G401.6 (cell line): ENCODE results near the gene ERCC6.

ENCODE experiments used
- FAIRE-seq: peaks from 2 replicates; lab custom pipeline; 2012; peaks lifted over from hg19 to GRCh38; lab: Jason Lieb, UNC

Gene ERCC6

DNA sequence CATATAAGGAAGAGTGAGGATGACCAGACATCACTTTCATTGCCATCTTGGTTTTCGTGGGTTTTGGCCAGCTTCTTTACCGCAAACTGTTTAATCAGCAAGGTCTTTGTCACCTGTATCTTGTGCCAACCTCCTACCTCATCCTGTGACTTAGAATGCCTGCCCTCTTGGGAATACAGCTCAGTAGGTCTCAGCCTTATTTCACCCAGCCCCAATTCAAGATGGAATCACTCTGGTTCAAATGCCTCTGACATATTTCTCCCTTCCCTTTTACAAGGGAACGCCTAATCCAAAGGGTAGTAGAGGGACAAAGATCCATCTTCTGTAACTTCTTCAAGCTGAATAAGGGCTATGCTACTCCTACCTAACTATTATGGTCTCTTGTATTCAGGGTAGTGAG lies 4.7 kb upstream of the ERCC6 start:
- FAIRE-seq, result no peak

DNA sequence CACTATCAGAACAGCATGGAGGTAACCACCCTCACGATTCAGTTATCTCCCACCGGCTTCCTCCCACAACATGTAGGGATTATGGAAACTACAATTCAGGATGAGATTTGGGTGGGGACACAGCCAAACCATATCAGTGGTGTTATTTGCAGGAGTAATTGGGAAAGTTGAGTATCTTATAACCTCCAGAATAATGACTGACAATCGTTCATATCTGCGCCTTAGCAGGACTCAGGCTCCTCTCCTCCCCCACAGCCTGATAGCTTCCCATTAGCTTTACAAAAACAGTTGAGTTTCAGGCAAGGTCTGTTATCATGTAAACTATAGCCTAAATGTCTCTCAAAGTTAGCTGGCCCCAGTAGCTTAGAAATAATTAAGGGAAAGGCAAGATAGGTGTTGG lies 3.4 kb upstream of the ERCC6 start:
- FAIRE-seq, result no peak

DNA sequence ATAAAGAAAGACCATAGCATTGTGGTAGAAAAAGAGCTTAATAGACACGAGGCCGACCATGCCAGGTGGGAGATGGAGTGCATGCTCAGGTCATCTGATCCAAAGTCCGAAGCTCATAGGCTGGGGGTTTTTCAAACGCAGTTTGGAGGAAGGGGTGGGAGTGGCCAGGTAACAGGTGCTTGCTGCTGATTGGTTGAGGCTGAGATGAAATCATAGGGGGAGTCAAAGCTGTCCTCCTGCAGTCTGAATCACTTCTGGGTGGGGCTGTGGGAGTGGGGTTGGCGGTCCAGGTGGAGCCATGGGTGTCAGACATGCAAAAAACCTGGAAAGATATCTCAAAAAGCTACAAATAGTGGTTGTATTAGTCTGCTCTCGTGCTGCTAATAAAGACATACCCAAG lies 2.8 kb upstream of the ERCC6 start:
- no peak for FAIRE-seq

DNA sequence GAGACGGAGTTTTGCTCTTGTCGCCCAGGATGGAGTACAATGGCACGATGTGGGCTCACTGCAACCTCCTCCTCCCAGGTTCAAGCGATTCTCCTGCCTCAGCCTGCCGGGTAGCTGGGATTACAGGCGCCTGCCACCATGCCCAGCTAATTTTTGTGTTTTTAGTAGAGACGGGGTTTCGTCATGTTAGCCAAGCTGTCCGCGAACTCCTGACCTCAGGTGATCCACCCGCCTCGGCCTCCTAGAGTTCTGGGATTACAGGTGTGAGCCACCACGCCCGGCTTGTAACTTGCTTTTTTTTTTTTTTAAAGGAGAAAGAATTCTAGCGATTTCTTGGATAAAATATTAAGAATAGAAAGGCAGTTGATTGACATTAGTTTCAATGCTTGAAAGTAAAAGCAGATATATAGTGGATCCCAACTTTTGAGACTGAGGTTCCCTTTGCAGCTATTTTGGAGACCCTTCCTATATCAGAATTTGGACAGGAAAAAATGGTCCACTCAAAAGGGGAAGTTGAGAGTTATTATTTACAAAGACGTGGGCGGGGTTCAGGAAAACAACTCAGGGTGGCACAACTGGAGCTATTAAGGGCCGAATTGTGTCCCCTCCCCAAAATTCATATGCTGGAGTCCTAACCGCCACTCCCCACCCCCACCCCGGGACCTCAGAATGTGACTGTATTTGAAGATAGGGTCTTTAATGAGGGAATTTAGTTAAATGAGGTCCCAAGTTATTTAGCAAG lies 1.3 kb upstream of the ERCC6 start:
- FAIRE-seq, result no peak

DNA sequence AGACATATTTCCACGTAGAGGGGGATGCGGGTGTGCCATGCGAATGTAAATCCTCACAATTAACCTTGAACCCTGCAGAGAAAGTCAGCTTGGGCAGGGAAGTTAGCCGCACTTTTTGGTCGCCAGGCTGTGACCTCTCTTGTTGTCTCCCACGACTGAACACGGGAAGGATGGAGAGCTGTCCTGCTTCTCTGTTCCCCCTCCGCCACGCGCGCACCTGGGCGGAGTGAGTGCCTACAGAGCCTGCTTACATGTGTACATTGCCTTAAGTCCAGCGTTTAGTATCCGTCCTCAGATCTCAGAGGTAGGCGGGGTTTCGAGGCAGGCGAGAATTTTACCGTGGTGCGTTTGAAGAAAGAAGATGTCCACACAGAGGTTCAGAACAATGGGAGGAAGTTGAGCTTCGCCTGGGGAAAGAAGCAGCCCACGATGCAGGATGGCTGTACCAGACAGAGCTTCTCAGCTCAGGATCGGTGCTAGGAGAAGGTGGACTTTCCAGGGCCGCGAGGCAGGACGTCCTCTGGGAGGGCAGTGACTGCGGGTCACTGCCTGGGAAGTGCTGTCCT lies 482 bp upstream of the ERCC6 start:
- FAIRE-seq, result no peak

DNA sequence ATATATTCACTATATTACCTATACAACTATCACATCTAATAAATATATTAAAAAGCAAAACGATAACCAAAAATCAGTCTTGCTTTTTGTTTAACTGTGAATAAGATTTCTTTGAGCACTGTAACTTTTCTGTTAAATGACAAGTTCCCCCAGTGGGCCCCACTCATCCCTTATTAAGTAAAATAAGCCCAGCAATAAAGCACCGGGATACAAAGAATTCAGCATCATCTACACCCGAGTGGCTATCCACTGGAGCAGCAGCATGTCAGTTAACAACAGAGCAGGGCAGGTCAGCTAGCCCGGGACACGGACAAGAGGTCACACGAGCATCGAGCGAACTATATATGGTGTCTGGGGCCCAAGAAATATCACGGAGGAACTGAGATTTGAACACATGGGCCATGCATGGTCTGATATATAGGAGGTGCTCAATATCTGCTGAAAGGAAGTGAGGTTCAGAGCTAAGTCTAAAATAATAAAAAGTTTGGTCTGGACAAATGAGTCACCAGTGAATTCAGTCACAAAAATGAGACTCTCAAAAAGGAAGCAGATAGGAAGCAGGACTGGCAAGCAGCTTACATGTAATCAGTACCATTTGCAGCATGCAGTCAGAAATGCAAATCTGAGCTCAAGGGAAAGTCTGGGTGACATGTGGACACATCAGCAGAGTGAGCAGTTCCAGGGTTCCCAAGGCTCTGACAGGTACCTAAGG lies 4.1 kb downstream of the ERCC6 start:
- FAIRE-seq, result no peak

DNA sequence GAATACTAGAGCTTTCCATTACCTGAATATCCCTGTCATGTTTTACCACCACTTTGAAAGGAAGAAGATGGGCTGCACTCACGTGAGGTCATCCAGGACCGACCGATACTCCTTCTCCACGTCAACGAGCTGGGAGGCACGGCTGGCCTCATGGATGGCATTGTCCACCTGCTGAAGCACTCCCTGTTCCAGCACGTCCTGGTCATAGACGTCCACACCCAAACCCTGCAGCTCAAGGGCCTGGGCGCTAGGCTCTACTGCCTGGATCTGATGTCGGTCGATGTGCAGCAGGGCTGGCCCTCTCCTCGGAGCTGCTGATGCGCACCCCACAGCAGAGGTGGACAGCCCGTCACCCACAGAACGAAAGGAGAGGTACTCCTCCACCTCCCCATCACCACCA lies 6.5 kb downstream of the ERCC6 start:
- no peak for FAIRE-seq

DNA sequence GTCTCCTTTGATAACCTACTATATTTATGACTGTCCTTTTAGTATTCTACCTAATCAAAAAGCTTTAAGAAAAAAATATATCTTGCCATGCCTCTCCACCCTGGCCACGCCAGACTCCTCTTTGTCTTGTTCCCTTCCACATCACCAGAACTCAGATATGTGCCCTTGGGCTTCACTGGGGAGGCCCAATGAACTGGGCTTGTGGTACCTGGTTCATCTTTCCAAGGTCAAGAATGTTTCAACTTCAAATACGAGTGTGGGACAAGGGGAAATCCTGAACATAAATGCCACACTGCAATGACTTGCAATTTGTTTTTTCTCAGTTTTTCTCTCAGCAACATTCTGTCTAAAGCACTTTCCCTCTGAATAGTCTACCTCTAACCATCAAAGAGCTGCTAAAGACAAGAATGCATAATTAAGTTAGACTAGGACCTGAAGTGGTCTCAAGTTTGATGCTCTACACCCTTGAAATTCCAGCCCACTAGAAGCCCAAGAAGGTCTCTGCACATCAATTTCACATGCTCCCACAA lies 9.9 kb downstream of the ERCC6 start:
- no peak for FAIRE-seq

DNA sequence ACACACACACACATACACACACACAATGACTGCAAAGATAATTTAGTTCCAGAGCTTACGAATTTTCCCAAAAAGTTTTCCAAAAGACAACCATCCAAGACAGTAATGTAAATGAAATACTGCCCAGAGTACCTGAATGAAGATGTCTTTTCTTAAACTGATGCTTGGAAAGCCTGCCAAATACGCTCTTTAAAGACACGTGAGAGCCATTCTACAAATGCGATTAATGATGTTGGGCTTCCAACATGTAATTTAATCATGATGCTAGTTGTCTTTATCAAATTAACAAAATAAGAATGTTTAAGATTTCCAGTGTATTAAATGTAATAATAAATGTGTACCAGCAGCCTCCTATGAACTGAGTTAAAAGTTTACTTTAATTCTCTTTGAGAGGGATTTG lies 11.1 kb downstream of the ERCC6 start:
- no peak for FAIRE-seq

DNA sequence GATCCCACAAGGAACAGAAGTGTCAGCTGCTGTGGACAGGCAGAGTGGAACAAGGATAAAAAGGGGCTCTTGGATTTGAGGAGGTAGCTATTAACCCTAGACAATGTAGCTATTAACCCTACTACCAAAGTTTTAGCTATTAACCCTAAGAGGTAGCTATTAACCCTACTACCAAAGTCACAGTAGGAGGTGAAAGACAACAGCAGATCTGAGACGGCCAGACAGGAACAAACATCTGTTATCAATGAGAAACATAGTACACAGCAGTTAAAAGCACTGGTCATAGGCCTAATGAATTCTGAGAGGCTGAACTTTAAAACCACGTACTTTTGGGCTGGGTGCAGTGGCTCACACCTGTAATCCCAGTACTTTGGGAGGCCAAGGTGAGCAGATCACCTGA lies 11.9 kb downstream of the ERCC6 start:
- no peak for FAIRE-seq

DNA sequence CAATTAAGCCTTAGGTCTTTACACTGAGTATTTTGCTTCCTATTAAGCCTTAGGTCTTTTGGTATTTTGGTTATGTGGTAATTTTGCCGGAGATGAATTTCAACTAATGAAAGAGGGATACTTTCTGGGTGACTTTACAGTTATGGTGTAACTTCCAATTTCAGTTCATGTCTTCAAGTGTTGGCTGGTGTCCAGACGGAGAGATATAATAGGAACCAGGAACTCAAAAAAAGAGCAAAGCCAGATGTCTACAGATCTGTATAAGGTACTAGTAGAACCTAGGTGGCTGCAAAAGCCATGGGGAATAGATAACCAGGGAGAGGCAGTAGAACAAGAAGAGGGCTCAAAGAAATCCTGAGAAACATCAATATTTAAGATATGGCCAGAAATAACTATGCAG lies 12.3 kb downstream of the ERCC6 start:
- no peak for FAIRE-seq

DNA sequence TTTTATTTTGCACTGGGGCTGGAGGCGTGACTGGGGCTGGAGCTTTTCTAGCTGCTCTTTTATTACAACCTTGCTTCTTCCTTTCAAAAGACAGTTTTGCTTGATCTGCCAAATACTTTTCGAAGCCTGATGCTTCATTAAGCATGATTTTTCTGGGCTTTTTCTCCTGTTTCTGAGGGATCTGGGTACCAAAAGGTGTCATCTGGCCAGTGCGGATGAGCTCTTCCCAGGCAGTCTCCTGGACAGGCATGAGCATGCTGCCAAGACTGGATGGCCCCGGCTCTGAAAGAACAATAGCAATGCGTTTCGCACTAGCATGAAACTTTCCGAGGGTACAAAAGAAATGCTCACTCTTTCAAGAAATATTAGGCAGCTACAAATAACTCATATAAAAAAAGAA lies 14.4 kb downstream of the ERCC6 start:
- no peak for FAIRE-seq

DNA sequence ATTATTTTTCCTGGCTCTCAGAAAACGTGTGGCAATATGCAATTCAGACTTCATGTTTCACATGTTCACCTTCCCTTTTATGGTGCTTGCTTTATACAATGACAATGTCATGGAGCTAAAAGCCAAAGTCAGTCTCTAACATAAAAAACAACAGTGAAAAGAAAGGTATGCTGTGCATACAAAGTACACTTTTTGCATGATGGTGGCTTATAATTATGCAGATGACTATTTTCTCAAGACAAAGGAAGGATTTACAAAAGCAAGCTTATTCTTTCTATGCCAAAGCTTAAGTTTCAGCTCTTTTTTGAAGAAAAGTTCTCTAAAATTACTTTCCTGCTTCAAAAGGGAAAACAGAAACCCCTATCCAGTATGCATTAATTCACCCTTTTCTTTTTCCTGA lies 15.6 kb downstream of the ERCC6 start:
- FAIRE-seq, result no peak

DNA sequence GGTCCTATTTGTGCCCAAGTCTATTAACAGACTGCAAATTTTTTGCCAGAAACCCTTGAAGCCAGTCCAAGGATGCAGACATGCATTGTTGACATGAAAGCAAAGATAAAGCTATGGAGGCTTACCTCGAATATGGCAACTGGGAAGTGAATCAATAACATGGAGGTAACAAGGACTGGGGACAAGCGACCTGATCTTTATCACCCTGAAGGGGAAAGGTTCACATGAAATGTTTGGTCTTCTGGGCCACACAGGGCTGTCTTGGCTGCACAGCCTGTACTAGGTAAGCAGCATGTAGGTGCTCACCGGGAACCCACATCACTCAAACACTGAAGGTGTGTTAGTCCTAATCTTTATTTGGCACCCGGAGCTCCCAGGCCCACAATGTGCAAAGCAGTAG lies 17.9 kb downstream of the ERCC6 start:
- no peak for FAIRE-seq

DNA sequence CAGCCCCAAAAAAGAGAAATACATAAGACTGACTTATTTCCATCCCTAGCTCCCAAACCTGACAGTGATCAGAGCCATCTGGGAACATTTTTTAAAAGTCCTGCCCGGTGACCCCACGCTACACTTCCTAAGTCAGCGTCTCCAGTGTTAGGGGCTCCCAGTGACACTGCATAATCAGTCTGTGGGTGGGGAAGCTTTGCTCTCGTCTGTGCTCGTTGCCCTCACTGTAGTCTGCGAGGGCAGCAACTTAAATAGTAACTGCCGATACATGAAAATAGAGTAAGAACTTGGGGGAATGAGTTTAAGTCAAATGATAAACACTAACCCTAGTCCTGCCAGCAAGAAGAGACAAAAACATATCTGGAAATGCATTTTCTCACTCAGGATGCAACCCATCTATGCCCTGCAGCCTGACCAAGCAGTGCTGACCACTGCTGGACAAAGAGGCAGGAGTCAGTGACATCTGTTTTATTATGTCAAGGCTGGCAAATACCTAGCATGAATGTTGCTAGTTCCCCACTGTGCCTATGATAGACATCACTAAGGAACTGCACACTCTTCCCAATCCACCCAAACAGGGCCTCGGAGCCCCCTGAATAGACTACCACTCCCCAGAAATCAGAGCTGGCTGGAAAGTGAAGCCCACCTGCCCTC lies 18.7 kb downstream of the ERCC6 start:
- no peak for FAIRE-seq

DNA sequence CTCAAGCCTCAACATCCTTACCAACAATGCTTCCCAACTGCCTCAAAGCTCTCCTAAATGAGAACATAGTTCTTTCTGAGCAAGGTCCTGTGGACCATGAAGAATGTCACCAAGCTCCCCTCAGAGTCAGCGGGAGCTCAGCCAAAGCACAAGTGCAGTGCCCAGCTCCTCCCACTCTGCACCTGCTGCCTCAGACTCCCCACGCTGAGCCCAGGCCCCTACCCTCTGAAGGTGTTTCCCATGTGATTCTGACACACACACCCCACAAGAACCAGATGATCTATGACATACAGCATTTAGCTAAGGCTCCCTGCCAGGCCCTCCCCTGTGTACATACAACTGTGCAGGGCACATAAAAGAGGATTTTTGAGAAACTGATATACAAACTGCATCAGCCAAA lies 19.2 kb downstream of the ERCC6 start:
- FAIRE-seq, result no peak

DNA sequence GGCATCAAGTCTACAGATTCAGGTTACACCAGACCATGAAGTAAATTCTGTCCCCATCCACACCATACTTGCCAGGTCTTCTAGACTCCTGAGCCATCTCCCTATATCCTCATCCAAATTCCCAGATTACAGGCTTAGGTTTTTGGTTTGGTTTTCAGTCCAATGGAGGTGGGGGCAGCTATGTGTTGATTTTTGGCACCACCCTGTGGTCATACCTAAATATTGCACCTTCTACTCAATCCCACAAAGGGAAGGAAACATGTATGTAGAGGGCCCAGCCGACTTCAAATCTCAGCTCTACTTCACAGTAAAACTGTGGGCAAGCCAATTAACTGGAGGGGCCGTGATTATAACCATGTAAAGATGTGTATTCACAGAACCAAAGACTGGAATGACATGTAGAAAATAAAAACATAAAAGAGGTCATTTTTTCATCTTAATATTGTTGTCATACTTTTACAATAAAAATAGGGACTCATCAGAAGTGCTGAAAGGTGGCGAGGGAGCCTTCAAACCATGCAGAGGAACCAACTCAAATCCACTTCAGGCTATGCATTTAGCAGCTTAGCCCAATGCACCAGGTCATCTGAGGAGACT lies 19.8 kb downstream of the ERCC6 start:
- FAIRE-seq, result peak; percentile 64

DNA sequence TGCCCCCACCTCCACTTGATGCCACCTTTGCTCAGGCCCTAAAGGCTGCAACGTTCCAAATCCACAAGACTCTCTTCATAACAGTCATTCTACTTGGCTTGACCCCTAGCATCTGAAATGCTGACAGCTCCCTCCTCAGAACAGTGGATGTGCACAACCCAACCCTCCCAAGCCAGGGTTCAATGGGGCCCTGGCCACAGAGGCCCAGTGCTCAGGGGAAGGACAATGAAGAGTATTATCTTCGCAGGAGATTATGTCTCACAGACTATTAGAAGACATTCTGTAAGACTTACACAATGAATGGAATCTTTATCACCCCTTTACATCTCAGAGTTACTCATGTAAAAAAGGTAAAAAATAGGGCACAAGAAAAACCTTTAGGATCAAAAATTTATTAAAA lies 20.4 kb downstream of the ERCC6 start:
- FAIRE-seq, result no peak

DNA sequence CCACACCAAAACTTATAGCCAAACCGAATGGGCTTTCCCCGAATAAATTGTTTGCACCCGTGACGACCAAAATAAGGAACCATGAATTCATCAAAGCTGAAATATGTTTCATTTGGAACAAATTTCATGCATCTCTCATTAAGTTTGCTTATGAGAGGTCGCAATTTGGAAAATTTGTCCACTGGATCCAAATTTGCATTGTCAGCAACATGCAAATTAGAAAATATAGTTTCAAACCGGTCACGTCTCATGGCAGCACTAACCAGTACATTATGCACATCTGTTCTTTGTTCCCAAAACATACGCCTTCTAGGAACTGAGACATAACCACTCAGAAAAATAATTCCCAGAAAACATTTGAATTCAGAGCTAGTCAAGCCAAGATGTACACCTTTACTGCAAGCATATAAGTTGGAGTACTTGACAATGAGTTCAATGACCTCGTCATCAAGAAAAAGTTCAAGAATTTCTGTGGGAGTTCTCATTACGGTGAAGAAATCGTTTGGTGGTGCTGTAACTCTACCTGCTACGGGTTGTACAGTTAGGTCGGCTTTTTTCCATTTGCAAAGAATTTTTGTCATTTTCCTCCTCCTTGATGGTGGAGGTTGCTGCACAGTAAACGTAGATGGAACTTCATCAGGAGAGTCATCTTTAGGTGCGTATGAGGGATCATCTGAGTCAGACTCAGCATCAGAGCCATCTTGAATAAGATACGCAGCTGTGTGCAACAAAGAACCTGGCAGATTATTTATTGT lies 22.5 kb downstream of the ERCC6 start:
- FAIRE-seq, result no peak

DNA sequence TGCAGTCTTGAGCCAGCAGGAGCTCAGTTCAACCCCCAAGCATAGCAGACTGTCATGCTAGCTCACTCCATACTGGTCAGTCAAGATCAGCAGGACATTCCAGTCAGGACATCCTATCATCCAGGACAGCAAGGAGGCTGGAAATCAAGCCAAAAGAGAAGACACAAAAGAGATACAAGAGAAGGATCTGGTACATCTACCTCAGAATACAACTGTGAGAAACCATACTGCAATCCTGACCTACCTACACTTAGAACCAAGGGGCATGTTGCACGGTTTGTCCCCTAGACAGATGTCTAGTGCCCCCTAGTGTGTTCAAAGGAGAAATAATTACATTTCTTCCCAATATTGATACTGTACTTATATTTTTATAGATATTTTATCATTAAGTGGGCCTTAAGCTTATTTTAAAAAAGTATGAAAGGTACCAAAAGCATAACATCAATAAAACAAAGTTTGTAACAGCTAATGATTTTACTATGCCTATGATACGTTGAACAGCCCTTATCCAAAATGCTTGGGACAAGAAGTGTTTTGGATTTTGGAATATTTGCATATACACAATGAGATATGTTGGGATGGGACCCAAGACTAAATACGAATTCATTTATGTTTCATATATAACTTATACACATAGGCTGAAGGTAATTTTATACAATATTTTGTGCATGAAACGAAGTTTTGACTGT lies 26.7 kb downstream of the ERCC6 start:
- peak; percentile 80 for FAIRE-seq

DNA sequence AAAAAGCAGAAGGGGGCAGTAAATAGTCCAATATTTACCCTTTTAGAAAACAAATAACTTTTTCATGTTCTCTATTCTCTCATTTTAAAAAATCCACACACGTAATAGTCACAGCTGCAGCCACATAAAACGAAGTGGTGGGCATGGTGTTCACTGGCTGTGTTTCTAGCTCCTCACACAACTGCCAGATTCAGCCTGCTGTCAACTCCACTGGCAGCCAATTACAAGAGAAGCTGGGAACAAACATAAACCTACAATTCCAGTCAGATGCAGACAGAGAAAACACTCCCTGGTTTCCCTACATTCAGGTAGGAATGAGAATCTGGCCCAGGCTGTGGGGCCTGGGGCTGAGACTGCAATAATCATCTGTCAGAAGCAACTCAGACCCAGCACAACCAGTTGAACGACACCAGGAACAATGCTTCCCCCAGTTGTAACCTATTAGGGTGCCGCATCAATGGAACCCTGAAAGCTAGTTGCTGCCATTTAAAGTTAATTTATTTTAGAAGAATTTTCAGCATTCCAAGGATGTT lies 29.1 kb downstream of the ERCC6 start:
- FAIRE-seq, result no peak
